Lung microvascular endothelial cell (primary cell): ENCODE measurements around the gene KIAA0586. TPM values are rescaled to one million over a fixed set of nuclear protein-coding genes. Genes with fewer than 3 reads are reported as not detected.
"Not testable (repeated sequence)": the region's sequence is repeated elsewhere in the genome, so short reads cannot be mapped to it uniquely, and the experiment has no call there.

Experiments used
- DNase-seq, 2 donors: peaks; one replicate each; pipeline versions ENCODE4 v3.0.0 to v3.0.0-alpha.2; 2010; ENCODE audit warnings: low read depth in 2 of 2
- total RNA-seq: library from RNA; depleted of rRNA; stranded (reverse); fragments of >200 nt; gene quantifications from 2 replicates; pipeline ENCODE4 v1.2.1, GENCODE V29; 2014

KIAA0586 gene
- total RNA-seq, 1 donor from 2014 or later = 13.3 TPM

DNA sequence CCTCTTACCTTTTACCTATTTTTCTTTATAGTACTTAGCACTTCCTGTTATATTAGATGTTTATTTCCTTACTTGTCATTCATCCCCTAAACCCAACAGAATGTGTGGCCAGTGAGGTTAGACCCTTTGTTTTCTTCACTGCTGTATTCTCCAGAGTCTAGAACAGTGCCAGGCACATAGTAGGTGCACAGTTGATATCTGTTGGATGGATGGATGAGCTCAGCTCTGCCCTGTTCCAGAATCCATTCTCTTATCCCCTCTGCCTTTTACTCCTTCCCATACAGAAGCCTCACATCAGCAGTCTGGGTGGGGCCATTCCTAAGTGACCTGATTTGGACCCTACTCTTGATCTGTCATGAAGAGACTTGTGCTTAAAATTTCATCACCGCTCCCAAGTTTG lies 115.7 kb downstream of the KIAA0586 start:
- no peak for DNase-seq

DNA sequence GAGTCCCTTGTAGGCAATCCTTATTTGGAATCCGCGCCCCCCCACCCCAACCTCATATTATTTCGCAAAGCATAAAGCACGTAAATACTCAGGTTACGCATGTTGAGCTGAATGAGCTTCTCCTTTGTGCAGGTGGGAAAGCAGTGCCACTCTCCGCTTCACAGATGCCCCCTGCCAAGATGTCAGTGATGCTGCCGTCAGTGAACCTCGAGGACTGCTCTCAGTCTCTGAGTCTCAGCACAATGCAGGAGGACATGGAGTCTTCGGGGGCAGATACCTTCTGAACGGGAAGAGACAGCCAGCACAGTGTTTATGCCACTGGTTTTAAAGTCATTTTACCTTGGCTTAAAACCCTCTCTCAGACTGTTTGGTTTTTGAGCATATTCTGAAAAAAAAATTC lies 120.1 kb downstream of the KIAA0586 start:
- no peak for DNase-seq

DNA sequence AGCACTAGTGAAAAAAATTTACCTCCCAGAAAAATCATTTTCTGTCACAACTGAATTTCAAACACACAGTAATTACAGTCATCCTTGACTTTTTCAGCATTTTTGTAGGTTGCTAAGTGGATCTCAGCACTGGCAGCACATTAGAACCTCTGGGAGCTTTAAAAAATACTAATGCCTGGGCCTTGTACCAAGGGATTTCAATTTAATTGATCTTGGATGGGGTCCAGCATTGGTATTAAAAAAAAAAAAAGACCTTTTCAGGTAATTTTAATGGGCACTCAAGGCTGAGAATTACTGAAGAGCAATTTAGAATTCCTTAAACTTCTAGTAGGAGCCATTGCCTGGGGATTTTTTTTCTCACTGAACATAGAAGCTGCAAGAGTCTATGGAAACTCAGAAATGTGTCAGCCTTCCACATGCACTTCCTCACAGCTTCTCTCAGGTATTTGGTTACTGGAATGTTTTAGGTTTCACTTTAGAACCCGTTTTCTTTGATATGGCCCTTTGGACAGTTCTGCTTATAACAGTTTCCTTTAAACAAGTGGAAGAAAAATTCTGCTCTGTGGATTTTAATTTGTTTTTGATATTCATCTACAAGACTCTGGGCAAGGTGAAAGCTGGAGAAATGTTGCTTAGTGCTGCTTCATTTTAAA lies 121.7 kb downstream of the KIAA0586 start:
- no peak for DNase-seq

DNA sequence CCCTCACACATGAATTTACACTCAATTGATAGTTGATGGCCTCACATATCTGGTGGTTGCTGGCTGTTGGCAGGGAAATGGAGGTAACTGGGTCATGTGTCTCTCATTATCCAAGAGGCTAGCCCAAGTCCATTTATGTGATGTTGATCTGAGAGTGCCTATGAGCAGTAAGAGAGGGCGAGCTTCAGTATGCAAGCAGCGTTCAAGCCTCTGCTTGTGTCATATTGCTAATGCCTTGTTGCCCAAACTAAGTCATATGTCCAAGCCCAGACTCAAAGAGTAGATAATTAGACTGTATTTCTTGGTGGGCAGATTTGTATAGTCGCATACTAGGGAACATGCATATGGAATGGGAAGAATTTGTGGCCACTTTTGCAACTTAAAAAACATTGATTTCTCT lies 126.4 kb downstream of the KIAA0586 start:
- no peak for DNase-seq

DNA sequence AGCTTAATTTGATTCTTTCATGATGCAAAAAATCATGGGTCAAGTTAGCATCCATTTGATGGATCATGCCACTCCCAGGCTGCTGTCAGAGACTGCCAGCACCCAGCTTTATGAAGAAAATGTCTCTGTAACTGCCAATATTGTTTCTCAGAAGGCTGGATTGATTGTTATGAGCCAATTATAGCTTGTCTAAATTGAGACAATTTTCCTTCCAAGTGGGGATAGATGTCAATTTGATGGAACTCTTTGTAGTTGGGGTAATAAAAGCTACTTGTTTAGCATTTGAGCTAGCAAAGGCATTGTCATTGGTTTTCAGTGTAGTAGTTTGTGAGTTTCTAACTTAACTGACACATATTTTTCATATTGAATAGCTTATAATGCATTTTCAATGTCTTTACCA lies 128.1 kb downstream of the KIAA0586 start:
- DNase-seq = no peak

DNA sequence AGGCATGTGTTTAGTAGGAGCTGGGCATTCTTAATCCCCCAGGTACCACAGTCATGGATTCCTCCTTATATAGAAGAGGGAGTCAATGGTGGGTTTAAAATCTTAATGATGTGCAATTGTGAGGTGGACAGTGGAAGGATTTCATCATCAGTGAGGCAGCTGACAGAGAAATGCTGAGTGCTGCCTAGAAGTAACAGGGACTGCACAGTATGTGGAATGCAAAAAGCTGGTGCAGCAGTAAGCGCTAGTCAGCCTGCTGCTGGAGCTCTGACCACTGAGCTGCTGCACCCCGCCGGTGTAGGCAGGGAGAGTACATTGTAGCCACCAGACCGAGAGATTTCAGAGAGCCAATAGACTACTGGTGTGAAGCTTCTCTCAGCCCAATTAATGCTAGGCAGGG lies 129.7 kb downstream of the KIAA0586 start:
- DNase-seq = no peak

DNA sequence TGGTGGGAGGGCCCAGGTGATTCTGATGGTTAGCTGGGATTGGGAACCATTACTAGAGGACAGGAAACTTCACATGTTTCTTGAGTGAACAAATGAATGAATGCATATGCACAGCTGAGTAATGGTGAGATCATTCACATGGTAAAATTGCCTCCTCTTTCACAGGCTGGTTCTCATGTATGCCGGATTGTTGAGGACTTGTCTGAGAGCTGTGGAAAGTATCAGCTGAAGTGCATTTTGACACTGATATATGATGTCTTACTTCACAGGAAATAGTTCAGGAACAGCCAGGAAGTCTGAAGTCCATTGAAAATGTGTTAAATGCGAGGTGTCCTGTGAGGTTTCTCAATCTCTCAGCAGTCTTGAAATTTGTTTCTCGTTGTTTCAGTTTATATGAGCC lies 132.7 kb downstream of the KIAA0586 start:
- peak in 1 of 2 donors; percentile 92 for DNase-seq

DNA sequence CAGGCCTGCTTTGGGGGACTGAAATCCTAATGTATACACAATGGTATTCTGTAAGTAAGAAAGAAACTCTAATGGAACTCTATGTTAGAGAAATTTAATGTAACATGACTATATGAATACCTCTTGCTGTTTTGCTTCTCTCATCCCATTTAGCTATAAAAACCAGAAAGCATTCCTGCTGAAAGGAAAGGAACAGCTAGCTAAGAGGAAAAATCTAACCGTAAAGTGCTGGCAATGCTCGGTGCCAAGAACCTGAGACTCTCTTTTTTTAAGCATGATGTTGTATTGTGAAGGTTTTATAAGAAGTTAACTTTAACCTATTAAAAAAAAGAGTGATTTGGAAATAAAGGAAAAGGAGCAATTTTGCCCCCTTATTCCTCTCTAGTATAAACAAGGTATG lies 134.6 kb downstream of the KIAA0586 start:
- no peak for DNase-seq

DNA sequence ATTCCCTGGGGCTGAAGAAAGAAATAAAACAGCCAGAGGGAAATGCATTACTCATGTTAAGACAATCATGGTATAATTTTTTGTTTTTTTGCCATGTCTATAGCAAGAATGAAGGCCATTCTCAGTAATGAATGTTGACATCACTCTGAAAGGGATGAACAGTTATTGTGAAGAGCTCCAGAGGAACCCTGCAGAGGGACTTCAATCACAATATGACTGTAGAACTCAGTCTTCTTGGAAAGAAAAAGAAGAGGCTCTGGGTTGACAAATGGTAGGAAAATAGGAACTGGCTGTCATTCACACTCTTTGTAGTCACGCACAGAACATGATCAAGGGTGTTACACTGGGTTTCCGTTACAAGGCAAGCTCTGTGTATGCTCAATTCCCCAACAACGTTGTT lies 136.5 kb downstream of the KIAA0586 start:
- DNase-seq = no peak

DNA sequence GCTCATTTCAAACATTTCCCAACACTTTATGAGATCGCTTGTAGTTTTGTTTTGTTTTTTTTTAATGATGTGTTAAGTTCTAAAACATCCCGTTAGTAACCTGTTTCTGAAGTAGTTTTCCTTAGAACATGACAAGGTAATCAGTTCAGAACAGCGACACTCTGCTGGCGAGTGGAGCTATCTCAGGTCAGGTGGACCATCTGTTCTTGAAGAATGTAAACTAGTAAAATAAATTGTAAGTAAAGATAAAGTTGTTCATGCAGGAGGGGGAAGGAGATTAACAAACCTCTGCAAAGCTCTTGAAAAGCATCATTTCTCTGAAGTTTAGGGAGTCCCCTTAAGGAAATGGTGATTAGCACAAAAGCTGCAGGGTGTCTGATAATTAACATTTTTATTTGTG lies 138.3 kb downstream of the KIAA0586 start:
- no peak for DNase-seq

DNA sequence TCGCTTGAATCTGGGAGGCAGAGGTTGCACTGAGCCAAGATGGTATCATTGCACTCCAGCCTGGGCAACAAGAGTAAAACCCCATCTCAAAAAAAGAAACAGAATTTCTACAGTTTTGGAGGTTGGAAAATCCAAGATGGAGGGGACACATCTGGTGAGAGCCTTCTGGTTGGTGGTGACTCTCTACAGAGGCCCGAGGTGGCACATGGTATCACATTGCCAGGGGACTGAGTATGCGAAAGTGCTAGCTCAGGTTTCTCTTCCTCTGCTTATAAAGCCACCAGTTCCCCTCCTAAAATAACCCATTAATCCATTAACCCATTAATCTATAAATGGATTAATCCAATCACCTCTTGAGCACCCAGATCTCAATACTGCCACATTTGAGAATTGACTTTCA lies 139.5 kb downstream of the KIAA0586 start:
- DNase-seq = no peak

DNA sequence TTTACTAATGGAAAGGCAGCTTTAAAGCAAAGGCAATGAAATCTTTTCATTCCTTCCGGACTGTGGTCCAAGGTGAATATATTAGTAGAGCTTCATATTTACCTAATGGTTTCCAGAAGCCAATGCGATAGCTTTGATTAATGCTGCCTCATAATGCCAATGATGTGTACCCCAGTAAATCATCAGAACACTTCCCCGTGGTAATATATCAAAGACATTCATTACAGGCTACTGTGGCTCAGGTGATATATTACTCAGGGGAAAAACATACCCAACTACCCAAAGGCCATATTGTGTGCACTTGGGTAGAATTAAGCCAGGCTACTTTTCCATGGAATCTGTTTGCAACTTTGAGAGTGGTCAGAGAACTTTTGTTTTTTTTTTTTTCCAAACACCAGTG lies 140.8 kb downstream of the KIAA0586 start:
- DNase-seq = no peak

DNA sequence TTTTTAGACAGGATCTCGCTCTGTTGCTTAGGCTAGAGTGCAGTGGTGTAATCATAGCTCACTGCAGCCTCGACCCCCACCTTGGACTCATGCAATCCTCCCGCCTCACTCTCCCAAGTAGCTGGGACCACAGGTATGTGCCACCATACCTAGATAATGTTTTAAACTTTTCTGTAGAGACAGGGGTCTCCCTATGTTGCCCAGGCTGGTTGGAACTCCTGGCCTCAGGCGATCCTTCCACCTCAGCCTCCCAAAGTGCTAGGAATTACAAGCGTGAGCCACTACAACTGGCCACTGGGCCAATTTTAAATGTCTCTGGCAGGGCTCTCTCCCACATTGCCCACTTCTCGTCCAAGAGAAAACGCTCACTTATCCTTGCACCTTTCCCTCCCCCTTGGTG lies 143.7 kb downstream of the KIAA0586 start:
- no peak for DNase-seq

DNA sequence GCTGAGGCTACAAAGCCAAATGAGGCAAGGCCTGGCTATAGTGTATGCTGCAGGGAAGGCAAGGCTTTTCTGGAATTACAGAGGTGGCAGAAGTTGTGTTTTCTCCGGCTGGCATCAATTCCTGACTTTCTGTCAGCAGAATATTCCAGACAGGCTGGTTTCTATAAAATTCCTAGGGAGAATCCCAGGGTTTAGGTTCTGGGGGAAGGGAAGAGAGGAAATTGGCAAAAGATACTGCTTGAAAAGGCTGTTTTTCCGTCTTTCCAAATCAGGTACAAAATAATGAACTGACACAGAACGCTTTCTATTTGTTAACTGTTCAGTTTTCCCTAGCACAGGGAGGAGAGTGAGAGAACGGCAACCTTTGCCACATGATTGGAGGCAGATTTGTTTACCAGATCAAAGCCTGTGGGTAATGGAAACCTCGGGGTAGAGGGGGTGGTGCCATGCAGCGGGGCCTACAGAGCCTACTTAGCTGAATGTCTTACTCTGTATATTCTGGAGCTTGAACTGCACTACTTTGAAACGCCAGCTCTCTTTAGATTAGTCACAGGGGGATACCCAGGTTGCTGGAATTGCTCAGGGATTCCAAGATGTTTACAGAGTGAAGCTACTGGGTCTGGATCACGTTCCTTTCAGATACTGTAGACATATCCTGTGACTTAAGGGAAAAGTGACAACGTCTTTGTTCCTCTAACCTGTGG lies 144.4 kb downstream of the KIAA0586 start:
- peak in 1 of 2 donors; percentile 24 for DNase-seq

DNA sequence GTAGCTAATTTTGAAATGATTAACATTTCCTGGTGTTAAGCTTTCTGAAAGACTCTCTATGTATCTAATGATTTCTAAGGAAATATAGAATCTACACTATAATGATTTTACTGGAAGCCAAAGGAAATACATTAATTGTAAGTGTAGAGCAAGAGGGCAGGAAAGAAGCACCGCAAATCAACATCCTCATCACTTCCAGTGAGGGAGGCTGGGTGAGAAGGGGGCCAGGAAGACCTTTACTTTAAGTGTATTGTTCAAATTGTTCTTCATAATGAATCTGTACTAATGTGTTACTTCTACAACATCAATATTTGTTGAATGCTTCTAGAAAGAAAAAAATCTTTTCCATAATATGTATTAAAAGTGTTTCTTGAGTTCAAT lies 144.9 kb downstream of the KIAA0586 start:
- DNase-seq = no peak

DNA sequence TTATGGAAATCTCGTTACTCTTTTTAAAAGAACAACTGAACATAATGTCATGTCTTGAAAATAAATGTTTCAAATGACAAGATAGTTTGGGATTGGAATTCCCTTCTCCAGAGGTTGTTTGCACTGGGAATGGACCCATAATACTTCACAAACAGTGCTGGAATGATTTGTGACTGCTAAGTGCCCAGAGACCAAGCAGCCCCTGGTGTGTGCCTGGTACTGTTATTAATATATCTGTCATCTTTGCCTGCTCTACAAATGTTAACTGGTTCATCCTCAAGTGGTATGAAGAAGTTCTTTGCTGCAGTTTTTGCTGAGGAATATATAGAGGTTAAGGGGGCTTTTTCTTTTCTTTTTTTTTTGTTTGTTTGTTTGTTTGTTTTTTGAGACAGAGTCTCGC lies 145.3 kb downstream of the KIAA0586 start:
- no peak for DNase-seq

DNA sequence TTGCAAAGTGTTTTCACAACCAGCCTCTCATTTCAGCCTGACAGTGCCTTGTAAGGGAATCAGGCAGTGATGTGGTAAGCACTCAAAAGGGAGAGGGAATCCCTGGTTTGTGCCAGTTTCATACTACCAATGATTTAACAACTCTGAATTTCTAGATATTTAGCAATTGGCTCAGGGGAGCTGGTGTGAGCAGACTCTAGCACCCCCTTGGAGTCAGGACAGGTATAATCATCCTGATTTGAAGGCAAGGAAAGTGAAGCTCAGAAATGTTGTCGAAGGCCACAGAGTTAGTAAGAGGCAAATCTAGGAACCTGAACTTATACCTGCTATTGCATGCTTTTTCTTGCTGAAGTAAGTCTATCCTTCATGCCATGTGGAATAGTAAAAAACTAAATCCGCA lies 147.1 kb downstream of the KIAA0586 start:
- DNase-seq = peak in 1 of 2 donors; percentile 13

DNA sequence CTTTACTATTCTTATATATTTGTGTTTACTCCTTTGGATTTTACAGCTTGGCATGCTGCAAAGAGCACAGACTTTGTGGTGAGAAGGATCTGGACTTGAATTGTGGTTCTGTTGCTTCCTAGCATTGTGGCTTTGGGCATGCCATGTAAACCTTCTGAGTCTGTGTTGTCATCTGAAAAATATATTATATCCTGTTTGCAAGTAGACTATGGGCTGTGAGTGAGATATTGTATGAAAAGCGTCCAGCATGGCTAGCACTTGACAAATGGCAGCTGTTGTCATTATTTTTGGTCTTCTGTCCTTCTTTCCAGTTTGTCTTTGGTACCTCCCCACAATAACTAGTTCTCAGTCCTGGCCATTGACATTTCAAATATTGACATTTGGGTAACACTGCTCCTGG lies 148.4 kb downstream of the KIAA0586 start:
- no peak for DNase-seq

DNA sequence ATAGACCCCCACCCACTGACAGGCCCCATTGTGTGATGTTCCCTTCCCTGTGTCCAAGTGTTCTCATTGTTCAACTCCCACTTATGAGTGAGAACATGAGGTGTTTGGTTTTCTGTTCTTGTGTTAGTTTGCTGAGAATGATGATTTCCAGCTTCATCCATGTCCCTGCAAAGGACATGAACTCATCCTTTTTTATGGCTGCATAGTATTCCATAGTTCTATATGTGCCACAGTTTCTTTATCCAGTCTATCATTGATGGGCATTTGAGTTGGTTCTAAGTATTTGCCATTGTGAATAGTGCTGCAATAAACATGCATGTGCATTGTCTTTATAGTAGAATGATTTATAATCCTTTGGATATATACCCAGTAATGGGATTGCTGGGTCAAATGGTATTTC lies 152.5 kb downstream of the KIAA0586 start:
- DNase-seq = not testable (repeated sequence)

DNA sequence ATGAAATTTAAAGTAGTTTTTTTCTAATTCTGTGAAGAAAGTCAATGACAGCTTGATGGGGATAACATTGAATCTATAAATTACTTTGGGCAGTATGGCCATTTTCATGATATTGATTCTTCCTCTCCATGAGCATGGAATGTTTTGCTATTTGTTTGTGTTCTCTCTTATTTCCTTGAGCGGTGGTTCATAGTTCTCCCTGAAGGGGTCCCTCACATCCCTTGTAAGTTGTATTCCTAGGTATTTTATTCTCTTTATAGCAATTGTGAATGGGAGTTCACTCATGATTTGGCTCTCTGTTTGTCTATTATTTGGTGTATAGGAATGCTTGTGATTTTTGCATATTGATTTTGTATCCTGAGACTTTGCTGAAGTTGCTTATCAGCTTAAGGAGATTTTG lies 153.9 kb downstream of the KIAA0586 start:
- not testable (repeated sequence) for DNase-seq

DNA sequence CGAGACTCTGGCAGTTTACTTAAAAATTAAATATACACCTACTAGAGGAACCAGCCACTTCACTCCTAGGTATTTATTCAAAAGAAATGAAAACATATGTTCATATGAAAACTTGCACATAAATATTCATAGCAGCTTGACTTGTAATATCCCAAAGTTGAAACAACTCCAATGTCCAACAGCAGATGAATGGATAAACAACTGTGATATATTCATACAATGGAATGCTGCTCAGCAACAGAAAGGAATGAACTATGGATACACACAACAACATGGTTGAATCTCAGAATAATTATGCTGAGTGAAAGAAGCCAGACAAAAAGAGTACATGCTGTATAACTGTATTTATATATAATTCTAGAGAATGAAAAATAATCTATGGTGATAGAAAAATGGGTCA lies 156.9 kb downstream of the KIAA0586 start:
- DNase-seq = no peak

DNA sequence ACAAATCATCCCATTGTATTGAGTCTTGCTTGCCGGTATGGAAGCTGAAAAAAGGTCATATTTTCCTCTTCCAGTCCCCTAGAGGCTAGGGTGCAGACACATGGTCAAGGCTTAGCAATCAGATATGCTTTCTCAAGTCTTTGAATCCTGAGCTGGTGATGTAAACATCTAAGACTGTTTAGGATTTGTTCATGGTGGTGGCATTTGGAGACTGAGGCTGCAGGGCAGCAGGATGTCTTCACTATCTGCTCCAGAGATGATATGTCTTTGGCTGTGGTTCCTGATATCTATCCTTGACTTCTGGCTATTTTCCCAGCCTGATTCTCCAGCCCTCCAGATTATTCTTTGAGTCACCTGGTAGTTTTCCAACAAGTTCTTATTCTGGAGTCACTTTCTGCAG lies 159.8 kb downstream of the KIAA0586 start:
- DNase-seq = no peak

DNA sequence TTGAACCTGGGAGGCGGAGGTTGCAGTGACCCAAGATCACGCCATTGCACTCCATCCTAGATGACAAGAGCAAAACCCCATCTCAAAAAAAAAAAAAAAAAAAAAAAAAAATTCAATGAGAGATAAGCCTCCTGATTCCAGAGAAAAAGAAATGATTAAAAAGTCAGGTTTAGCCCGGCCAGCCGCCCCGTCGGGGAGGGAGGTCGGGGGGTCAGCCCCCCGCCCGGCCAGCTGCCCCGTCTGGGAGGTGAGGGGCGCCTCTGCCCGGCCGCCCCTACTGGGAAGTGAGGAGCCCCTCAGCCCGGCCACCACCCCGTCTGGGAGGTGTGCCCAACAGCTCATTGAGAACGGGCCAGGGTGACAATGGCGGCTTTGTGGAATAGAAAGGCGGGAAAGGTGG lies 160.8 kb downstream of the KIAA0586 start:
- DNase-seq = not testable (repeated sequence)

DNA sequence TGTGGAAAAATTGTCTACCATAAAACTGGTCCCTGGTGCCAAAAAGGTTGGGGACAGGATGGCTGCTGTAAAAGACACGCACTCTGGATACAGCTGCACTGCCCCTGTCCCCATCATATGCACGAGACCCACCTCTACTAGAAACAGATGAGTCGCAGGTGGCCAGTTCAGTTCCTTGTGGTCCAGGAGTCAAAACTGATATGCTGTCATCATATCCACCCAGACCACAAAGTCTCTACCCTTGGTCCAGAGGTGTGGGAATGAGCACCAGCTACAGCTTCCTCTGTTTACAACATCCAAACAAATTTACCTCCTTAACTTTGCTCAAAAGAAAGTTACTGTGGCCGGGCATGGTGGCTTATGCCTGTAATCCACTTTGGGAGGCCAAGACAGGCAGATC lies 166.5 kb downstream of the KIAA0586 start:
- no peak for DNase-seq
